Measurements from ENCODE around the gene UVRAG.

- TF ChIP-seq POLR2A (IDR thresholded peaks at IDR 0.05), result no peak
- TF ChIP-seq CTCF (IDR thresholded peaks at IDR 0.05), result no peak
Observed at GRCh38 chr11:75964071-75964470, 149.1 kb downstream of the UVRAG start.

All from lower leg skin (tissue), 3 donors.